GM21528 (cell line): ENCODE data around the gene CDR2.
A peak's percentile ranks its signal among the peaks of the same experiment; 100 is the strongest.
"Not testable (repeated sequence)": the region's sequence is repeated elsewhere in the genome, so short reads cannot be mapped to it uniquely, and the experiment has no call there.

ENCODE experiments used
- ATAC-seq: cut with Tn5 transposase; IDR thresholded peaks from one replicate; pipeline ENCODE4 v1.9.1; 2021; ENCODE audit warnings: mild to moderate bottlenecking, moderate library complexity; ENCODE audit not compliant: unreplicated experiment, low FRiP score

CDR2 gene

DNA sequence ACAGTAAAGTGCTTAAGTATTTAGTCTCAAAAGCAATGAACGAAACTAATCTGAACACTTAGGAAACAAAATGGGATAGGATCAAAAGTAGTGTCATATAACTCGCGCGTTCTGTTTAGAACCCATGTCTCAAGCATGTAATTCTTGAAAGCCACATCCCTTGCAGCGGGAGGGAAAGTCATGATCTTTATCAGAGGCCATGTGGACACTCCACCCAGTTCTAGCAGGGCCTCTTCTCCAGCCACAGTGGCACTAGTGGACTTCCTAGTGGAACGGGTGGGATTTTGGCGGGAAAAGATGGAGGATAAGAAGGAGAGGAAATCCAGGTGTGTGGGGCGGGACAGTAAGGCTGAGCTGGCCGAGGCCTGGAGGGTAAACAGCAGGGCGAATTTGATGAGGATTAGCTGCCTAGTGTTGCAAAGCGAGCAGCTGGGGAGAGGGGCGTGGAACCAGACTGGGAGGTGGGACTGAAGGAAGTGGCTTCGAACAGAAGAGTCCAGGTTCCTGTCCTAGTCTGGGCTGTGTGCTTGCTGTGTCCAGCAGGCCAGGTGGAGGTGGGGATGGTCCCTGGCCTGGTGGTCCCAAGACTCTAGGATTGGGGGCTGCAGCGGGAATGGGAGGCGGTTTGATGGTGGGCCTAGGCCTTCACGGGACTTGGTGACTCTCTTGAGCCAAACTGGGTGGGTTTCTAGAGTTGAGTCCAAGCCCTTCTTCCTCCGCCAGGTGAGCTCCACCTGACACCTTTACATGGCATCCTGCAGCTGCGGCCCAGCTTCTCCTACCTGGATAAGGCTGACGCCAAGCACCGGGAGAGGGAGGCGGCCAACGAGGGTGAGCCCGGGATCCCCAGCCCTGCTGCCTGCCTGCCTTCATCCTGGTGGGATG lies 61.3 kb downstream of the CDR2 start:
- ATAC-seq, result no peak

DNA sequence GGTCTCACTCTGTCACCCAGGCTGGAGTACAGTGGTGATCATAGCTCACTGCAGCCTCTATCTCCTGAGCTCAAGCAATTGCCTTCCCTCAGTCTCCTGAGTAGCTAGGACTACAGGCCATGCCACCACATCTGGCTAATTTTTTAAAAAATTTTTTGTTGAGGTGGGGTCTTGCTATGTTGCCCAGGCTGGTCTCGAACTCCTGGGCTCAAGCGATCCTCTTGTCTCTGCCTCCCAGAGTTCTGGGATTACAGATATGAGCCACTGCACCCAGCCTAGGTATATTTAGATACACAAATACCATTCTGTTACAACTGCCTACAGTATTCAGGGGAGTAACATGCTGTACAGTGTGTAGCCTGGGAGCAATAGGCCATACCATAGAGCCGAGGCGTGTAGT lies 62.9 kb downstream of the CDR2 start:
- ATAC-seq, result no peak

DNA sequence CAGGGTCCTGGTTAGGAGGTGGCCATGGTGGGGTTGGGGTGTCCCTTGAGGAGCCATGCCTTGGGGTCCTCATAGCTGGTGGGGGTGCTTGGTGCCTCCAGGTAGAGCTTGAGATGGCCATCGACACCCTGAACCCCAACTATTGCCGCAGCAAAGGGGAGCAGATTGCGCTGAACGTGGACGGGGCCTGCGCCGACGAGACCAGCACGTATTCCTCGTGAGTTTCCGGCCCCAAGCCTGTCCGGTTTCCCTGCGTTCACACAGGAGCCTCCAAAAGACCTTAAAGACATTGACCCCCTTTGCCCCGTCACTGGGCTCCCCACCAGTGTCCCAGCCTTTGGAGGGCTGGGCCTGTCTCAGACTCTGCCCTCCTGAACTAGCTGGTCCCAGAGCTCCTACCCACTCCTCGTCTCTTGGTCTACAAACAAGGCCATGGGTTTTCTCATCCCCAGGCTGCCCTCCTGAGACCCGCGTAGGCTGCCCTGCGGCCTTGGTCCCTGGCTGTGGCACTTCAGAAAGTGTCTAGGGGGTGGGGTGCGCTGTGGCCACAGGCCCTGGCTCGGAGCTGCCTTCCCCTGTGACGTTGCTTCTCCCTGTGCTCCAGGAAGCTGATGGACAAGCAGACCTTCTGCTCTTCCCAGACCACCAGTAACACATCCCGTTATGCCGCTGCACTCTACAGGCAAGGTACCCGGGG lies 65.4 kb downstream of the CDR2 start:
- no peak for ATAC-seq

DNA sequence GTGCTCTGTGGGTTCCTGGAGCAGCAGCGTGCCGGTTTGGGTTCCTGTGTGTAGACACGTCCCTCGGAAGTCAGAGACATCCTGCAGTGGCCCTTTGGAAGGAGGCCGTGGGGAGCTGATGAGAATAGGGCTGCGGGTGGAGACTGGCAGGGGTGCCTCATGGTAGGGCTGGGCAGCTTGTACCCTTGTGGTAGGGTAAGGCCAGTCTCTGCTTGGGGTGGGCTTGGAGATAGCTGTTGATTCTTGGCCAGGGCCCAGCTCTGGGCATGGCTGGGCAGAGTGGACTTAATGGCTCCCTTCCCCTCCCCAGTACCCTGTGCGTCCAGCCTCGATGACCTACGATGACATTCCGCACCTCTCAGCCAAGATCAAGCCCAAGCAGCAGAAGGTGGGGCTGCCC lies 66.6 kb downstream of the CDR2 start:
- ATAC-seq, result no peak

DNA sequence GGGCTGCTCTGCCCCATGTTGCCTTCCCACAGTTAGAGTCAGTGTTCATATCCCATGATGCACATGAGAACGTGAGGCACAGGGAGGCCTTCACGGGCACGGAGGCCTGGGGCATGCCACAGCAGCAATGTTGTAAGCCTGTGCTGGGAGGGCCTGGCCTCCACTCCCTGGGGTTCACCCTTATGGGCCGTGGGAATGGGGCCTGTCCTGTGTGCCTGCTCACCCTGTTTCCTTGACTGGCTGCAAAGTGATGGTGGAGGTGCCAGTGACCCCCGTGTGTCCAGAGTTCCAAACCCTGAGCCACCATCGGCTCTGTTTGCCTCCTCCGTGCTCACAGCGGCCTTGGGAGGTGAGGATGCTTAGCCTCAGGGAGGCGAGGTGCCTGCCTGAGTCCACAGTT lies 67.6 kb downstream of the CDR2 start:
- no peak for ATAC-seq

DNA sequence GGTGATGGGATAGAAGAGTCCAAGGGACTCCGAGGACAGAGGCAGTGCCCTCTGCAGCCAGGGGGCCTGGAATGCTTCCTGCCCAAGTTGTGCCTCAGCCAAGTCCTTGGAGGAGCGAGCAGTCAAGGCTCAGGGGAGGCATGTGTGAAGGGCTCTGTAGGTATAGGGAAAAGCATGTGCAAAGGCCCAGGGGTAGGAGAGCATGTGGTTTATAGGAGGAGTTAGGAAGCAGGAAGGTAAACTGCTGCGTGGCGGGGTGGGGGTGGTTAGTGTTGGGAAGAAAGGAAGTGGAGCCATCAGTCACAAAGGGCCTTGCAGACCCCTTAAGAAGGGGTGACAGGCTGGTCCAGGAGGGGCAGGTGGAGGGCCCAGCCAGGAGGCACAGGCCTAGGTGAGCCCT lies 70.0 kb downstream of the CDR2 start:
- no peak for ATAC-seq

DNA sequence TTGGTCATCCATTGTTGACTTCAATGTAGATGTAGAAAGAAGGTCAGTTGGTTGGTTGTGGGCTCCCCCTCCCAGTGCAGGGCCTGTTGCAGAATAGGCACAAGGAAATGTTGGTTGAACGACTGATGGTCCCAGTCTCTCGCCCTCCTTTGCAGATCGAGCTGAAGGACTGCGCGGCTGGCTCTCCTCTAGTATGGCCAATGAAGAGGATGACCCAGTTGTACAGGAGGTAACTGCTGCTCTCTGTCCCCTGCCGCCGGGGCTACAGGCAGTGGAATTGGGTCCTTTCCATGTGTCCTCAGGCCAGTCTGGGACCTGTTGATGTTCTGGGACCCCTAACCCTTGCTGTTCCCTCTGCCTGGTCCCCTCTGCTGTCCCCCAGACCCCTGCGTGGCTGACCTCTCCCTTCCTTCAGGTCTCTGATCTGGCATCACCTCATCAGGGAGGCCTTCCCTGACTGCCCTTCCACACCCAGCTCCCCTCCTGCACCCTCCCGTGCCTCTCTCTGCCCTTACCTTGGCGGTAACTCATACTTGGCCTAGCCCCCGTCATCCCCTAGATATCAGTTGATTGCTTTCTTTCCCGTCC lies 71.5 kb downstream of the CDR2 start:
- no peak for ATAC-seq

DNA sequence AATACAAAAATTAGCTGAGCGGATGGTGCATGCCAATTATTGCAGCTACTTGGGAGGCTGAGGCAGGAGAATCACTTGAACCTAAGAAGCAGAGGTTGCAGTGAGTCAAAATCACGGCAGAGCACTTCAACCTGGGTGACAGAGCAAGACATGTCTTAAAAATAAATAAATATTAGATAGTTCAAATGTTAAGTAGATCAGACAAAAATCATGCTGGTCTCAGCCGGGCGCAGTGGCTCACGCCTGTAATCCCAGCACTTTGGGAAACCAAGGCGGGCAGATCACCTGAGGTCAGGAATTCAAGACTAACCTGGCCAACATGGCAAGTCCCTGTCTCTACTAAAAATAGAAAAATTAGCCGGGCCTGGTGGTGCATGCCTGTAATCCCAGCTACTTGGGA lies 73.0 kb downstream of the CDR2 start:
- not testable (repeated sequence) for ATAC-seq

DNA sequence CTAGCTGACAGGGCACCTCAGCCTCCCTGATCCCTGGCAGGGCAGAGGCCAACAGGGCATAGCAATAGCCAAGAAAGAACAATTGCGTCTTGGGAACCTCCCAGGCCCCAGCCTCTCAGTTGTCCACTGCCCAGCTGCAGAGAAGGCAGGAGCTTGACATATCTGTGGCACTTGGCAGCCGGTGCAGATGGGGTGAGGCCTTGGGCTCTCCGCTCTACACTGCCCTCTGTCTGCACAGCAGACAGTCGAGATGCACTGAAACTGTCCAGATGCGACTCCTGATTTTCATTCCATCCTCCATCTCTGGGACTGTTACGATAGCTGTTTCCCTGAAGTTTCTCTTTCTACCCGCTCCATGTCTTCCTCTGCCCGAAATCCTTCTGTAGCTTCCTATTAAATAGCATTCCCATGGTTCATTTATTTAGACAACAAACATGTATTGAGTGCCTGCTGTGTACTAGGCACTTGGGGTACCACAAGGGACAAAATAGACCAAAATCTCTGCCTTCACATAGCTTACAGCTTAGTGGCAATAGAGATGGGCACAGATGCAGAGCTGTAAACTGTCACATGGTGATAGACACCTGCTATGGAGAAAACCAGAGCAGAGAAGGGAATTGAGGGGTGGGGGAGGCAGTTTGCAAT lies 73.9 kb downstream of the CDR2 start:
- ATAC-seq, result no peak

DNA sequence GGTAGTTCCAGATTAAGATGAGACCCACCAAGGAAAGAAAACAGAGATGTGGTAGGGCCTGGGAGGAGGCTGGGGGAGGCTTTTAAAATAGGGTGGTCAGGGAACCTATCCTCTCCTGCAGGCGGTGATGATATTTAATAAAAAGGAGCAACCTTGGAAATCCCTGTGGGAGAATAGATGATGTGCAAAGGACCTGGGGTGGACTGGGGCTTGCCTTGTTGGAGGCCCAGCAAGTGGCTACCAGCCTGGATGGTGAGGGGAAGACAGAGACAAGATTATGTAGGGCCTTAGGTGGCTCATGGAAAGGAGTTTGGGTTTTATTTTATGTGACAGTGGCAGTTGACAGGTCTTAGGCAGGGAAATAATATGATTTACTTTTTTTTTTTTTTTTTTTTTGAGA lies 75.4 kb downstream of the CDR2 start:
- no peak for ATAC-seq

DNA sequence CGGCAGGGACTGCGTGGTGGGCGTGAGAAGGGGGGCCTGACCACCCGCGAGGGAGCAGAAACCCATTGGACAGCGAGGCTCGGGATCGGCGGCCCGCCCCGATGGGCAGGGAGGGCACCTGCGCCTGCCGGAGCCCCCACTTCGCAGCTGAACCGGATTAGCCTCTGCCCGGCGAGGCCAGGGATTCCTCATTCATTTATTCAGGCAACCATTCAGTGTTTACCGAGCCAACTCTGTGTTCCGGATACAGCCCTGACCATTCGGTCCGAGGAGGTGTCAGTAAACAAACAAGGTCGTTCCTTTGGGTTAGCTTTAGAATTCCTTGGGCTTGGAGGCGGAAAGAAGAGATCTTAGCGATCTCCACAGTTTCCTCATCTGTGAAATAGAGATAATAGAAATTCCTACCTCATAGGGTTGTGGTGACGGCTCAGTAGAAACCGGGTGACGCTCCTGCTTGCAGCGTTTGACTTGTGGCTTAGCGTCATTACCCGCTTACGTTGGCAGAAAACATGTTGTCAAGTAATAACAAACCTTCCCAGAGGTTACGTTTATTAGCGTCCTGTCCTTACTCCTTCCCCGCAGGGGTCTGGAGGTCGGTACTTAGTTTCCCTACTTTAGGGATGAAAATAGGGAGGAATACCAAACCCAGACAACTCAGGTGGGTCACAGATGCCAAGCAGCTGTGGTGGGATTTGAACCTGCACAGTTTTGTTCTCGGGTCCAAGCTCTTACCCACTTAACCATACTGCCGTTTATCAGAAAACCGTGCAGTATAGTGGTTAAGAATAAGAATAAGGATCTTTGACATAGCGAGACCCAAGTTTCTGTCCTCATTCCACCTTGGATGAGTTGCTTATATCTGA lies 76.3 kb downstream of the CDR2 start:
- ATAC-seq, result peak; percentile 36

DNA sequence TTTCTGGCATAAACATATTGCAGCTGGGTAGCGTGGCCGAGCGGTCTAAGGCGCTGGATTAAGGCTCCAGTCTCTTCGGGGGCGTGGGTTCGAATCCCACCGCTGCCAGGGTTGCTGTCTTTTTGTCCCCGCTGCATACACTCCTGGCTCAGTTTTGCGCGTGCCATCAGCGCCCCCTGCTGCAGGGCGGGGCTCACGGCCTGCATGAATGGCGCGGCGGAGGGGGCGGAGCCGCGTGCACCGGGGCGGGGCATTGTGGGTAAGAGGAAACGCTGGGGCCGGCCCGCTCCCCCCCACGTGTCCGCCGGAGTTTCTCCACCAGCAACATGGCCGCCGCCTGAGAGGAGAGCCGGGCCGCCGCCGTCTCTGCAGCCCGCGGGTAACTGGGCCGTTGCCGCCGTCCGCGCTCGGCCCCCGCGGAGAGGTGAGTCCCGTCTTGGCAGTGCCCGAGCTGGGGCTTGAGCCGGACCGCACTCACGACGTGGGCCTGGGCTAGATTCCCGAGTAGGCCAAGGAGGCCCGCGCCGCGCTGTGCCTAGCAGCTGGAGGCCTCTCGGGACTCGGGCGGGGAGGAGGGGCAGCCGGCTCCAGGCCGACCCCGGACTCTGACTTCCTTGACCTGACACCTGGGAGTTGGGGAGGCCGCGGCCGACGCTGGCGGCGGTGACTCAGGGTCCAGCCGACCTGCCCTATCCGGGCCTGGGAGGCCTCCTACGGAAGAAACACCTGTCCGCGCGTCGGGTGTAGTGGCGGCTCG lies 77.1 kb downstream of the CDR2 start, which contains the start of gene POLR3E:
Gene POLR3E (plus strand): TSS at position 296 of the 757 bp plus-strand sequence. CDS start 5,560 bp downstream, outside the sequence.
- ATAC-seq, result peak; percentile 85

DNA sequence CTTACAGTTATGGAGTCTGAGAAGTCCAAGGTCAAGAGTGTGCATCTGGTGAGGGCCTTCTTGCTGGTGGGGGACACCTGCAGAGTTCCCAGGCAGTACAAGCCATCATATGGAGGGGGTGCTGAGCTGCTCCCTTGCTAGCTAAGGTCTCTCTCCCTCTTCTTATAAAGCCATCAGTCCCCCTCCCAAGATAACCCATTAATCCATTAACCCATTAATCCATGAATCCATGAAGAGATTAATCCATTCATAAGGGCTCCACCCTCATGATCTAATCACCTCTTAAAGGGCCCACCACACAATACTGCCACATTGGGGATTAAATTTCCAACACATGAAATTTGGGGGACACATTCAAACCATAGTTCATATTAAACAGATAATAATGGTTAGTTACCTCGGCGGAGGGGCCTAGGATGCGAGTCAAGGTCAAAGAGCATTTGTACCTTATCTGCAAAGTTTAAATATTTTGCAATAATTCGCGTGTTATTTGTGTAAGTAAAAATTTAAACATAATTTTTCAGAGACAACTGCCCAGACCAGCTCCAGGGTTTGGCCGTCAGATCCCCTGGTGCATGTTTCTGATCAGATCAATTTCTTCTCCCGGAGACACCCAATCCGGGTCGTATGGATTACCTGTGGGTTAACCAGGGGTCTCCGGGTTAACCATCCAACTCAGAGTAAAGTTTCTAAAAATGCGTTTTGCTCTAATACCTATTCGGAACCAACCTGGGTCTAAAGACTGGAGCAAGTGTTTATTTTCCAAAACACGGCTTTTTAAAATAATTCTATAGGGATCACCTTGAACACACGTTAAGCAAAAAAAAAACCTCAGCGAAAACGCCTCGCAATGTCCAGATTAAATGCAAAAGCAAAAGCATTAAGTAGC lies 78.0 kb downstream of the CDR2 start:
- ATAC-seq, result peak; percentile 5
